Breast epithelium (tissue), 3 donors: ENCODE measurements around the gene FLYWCH2.

Experiments
- CTCF ChIP-seq, 3 donors: fragments of 450-650 bp; IDR thresholded peaks; one replicate each; pipeline ENCODE4 v1.5.1; 2016 to 2017; ENCODE audit warnings: antibody characterized with exemption in 3 of 3, mild to moderate bottlenecking in 3 of 3, moderate library complexity in 3 of 3
- POLR2A ChIP-seq: fragments of 450-650 bp; IDR thresholded peaks from one replicate; pipeline ENCODE4 v1.6.1; 2016; ENCODE audit warnings: antibody characterized with exemption, mild to moderate bottlenecking, moderate library complexity

DNA sequence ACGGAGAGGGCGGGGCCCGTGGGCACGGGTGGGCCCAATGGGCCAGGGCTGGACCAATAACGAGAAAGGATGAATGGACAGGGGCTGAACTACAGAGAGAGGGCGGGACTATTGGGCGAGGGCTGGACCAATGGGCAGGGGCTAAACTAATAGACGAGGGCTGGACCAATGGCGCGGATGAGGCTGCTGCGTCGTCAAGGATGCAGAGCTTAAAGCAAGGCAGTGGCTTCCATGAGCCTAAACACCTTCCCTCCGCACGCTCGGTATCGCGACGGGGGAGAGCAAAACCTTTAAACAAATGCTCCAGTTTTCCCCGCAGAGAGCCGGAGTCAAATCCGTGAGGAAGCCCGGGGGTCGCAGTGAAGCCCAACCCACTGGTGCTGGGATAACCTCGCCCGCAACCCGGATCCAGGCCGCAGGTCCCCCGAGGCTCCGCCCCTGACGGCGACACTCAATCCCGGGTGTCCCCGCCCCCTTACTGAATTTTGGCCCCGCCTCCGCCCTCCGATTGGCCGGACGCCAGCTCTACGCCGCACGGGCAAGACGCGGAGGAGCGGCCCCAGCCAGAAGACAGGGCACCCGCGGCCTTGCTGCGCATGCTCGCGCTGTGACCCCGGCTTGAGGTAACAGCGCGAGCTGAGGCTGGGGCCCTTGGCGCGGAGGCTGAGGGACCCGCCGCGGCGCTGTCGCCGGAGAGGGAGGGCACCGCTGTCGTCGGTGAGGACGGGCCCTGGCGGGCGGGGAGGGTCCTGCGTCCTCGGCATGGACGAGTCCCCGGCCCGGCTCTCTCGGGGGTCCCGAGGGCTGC is at the start of gene FLYWCH2:
- peak; percentile 64 for TF ChIP-seq POLR2A
- TF ChIP-seq CTCF (IDR thresholded peaks at IDR 0.05), result peak in 2 of 3 donors; percentile 14 to 44
